HEK293 (cell line): ENCODE measurements around the gene DDAH1.

Experiments
- CTCF ChIA-PET: fragments of 350-600 bp; formaldehyde crosslinking; extraction: SDS; loops from one replicate; lab custom pipeline; 2021; ENCODE audit warnings: antibody characterized with exemption; lab: Yijun Ruan, JAX
- POLR2A ChIA-PET: fragments of 300-600 bp; formaldehyde crosslinking; extraction: SDS; loops from one replicate; lab custom pipeline; 2020; ENCODE audit warnings: antibody characterized with exemption, inconsistent platforms; lab: Yijun Ruan, JAX
- H3K27ac ChIP-seq: fragments of 200-500 bp; sonication (Bioruptor generic); 2 replicates; pipeline ENCODE4 v1.5.1; 2014; ENCODE audit warnings: low read depth, low read length, control low read depth, inconsistent platforms; ENCODE audit errors: extremely low read depth
- H3K36me3 ChIP-seq, 2 experiments: fragments of 200-500 bp in 1 of 2; sonication (Bioruptor generic) in 1 of 2; 1 replicate in 1 of 2; 2 replicates in 1 of 2; pipeline ENCODE4 v1.5.1; 2014 to 2017; ENCODE audit warnings: inconsistent platforms in 2 of 2, low read length in 2 of 2; ENCODE audit not compliant: control insufficient read depth in 2 of 2, insufficient read depth in 1 of 2
- H3K4me1 ChIP-seq: fragments of 200-500 bp; sonication (Bioruptor generic); 2 replicates; pipeline ENCODE4 v1.5.1; 2014; ENCODE audit warnings: mild to moderate bottlenecking, low read length, inconsistent platforms; ENCODE audit not compliant: control insufficient read depth, insufficient read depth
- H3K4me3 ChIP-seq: 2 replicates; pipeline ENCODE4 v1.5.1; 2011; ENCODE audit warnings: low read depth, mild to moderate bottlenecking, control low read depth, low read length, moderate library complexity
- H3K9me3 ChIP-seq: fragments of 200-500 bp; sonication (Bioruptor generic); 2 replicates; pipeline ENCODE4 v1.5.1; 2014; ENCODE audit warnings: low read depth, low read length, inconsistent platforms; ENCODE audit not compliant: control insufficient read depth, insufficient read depth
- KLF7 ChIP-seq: fragments of 450-650 bp; formaldehyde crosslinking; IDR thresholded peaks from 2 replicates; pipeline ENCODE4 v1.5.1; 2016; ENCODE audit warnings: missing biosample characterization, missing genetic modification characterization, borderline replicate concordance
- OSR2 ChIP-seq: fragments of 450-650 bp; formaldehyde crosslinking; IDR thresholded peaks from 2 replicates; pipeline ENCODE4 v1.5.1; 2016; ENCODE audit warnings: missing biosample characterization, missing genetic modification characterization
- PRDM1 ChIP-seq: fragments of 450-650 bp; formaldehyde crosslinking; IDR thresholded peaks from 2 replicates; pipeline ENCODE4; 2016; ENCODE audit warnings: missing biosample characterization, missing genetic modification characterization
- SETDB1 ChIP-seq: IDR thresholded peaks from one replicate; pipeline ENCODE4 v1.6.1; 2017; ENCODE audit warnings: mild to moderate bottlenecking, low read length, moderate library complexity, mixed read lengths; ENCODE audit not compliant: insufficient read length
- ZBTB21 ChIP-seq: fragments of 450-650 bp; formaldehyde crosslinking; IDR thresholded peaks from 2 replicates; pipeline ENCODE4 v1.5.1; 2017; ENCODE audit warnings: missing biosample characterization, missing genetic modification characterization
- ZBTB26 ChIP-seq: fragments of 450-650 bp; formaldehyde crosslinking; optimal IDR thresholded peaks from 2 replicates; pipeline ENCODE3; 2016; ENCODE audit warnings: missing biosample characterization, mild to moderate bottlenecking, missing genetic modification characterization
- ZBTB7A ChIP-seq: fragments of 450-650 bp; formaldehyde crosslinking; IDR thresholded peaks from 2 replicates; pipeline ENCODE4 v1.5.1; 2016; ENCODE audit warnings: low read depth, missing biosample characterization, missing genetic modification characterization
- ZBTB8A ChIP-seq: fragments of 450-650 bp; formaldehyde crosslinking; IDR thresholded peaks from 2 replicates; pipeline ENCODE4 v1.5.1; 2016; ENCODE audit warnings: missing biosample characterization, missing genetic modification characterization
- ZFP41 ChIP-seq: fragments of 450-650 bp; formaldehyde crosslinking; IDR thresholded peaks from 2 replicates; pipeline ENCODE4 v1.5.1; 2016; ENCODE audit warnings: missing biosample characterization, missing genetic modification characterization, borderline replicate concordance
- ZNF132 ChIP-seq: fragments of 450-650 bp; formaldehyde crosslinking; IDR thresholded peaks from 2 replicates; pipeline ENCODE4 v1.5.1; 2017; ENCODE audit warnings: missing biosample characterization, missing genetic modification characterization, borderline replicate concordance
- ZNF18 ChIP-seq: fragments of 450-650 bp; formaldehyde crosslinking; IDR thresholded peaks from 2 replicates; pipeline ENCODE4 v1.5.1; 2016; ENCODE audit warnings: missing biosample characterization, missing genetic modification characterization
- ZNF670 ChIP-seq: fragments of 450-650 bp; formaldehyde crosslinking; IDR thresholded peaks from 2 replicates; pipeline ENCODE4 v1.5.1; 2016; ENCODE audit warnings: missing biosample characterization, missing genetic modification characterization, low read depth
- ZSCAN16 ChIP-seq: fragments of 450-650 bp; formaldehyde crosslinking; IDR thresholded peaks from 2 replicates; pipeline ENCODE4 v1.5.1; 2016; ENCODE audit warnings: missing biosample characterization, missing genetic modification characterization
- TF ChIP-seq, protein P1 (sequence below): fragments of 450-650 bp; formaldehyde crosslinking; IDR thresholded peaks from 2 replicates; pipeline ENCODE4 v1.5.1; 2016; ENCODE audit warnings: missing biosample characterization, missing genetic modification characterization

Gene DDAH1

DNA sequence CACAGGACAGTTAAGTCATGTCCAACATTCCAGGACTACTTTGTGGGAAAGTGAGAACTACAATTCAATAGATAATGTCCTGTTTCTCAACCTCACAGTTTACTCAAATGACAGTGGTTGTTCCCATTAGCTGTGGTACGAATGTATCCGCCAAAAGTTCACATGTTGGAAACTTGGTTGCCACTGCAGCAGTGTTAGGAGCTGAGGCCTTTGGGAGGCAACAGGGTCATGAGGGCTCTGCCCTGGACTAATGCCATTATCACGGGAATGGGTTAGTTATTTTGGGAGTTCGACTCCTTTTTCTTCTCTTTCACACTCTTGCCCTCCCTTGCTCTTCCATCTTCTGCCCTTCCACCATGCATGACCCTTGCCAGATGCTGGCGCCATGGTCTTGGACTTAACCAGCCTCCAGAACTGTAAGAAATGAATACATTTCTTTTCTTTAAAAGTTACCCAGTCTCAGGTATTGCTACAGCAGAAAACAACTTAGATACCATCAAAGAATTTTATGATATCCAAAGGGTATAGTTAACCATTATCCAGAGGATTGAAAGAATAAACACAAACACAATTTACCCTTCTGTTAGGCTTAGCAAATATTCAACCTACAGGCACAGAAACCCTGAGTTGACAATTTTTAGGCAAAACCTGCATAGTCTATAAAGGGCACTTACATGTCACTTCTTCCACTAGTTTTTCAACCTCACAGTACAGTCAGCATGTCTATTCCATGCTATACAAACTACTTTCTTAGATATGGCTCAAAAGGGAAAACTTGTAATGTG, 196.0 kb downstream of the DDAH1 start:
- Histone ChIP-seq H3K9me3 (no peaks in the 10 kb centered on the region), H3K4me3 (no peak overlapping the region), H3K27ac (no peak overlapping the region), H3K4me1 (peaks cover under 1% of the 10 kb centered on the region; the same call in 1 of the 2 replicates), H3K36me3 (peaks cover 52 to 70% of the 10 kb centered on the region in 2 experiments)
- TF ChIP-seq ZNF132 (tag by site-specific recombination) (no peak), OSR2 (tag by site-specific recombination) (no peak), ZNF18 (tag by site-specific recombination) (no peak), ZNF670 (no peak), ZBTB8A (tag by site-specific recombination) (no peak), SETDB1 (no peak), KLF7 (tag by site-specific recombination) (no peak), ZBTB7A (no peak), PRDM1 (no peak), ZBTB26 (tag by site-specific recombination) (no peak), ZSCAN16 (tag by site-specific recombination) (no peak), ZFP41 (tag by site-specific recombination) (no peak), ZBTB21 (tag by site-specific recombination) (no peak)
- TF ChIP-seq, protein P1, sequence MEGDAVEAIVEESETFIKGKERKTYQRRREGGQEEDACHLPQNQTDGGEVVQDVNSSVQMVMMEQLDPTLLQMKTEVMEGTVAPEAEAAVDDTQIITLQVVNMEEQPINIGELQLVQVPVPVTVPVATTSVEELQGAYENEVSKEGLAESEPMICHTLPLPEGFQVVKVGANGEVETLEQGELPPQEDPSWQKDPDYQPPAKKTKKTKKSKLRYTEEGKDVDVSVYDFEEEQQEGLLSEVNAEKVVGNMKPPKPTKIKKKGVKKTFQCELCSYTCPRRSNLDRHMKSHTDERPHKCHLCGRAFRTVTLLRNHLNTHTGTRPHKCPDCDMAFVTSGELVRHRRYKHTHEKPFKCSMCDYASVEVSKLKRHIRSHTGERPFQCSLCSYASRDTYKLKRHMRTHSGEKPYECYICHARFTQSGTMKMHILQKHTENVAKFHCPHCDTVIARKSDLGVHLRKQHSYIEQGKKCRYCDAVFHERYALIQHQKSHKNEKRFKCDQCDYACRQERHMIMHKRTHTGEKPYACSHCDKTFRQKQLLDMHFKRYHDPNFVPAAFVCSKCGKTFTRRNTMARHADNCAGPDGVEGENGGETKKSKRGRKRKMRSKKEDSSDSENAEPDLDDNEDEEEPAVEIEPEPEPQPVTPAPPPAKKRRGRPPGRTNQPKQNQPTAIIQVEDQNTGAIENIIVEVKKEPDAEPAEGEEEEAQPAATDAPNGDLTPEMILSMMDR (tag by site-specific recombination) = no peak
- CTCF ChIA-PET = interaction anchor here (1.5 to 1.6 kb wide), 2 partner anchors 9 to 324 kb away, joined by 4 to 11 read pairs; partner anchors contain the start of gene C1orf52
- POLR2A ChIA-PET = interaction anchor here (0.6 kb wide), 1 partner anchor 8 kb away, joined by 3 read pairs; the partner anchor contains the start of gene BCL10
